Heart left ventricle (tissue), 13 donors: ENCODE measurements around the gene RAB22A.

Source experiments
- CTCF ChIP-seq, 12 donors: fragments of 200-600 bp; sonication (generic) in 4 of 12; IDR thresholded peaks; one replicate each; pipeline versions ENCODE4 v1.5.0 to v1.8.0; 2018 to 2022; ENCODE audit warnings: antibody characterized with exemption in 12 of 12, mild to moderate bottlenecking in 5 of 12
- POLR2A ChIP-seq, 2 donors: fragments of 450-650 bp; IDR thresholded peaks; one replicate each; pipeline ENCODE4 v1.6.1; 2017; ENCODE audit warnings: antibody characterized with exemption in 2 of 2, mild to moderate bottlenecking in 2 of 2, moderate library complexity in 2 of 2
- donor health status: ischemic (EF 13 %, LVEDD 7.1; RV severe dilation, severe dysfunction).
- donor health status: DM: no; HTN: yes; CAD: no.
- donor health status: DM: no; HTN: no; CAD: no.
- donor health status: ischemic (EF 25% LVEDD 6.9; RV normal size, moderate dysfunction).
- donor health status: ischemic (EF 25% LVEDD 5.7; RV mildly dilated, moderate dysfunction).
- donor health status: ischemic (EF 35%, LVEDD 5.7; RV mildly dilated, moderate dysfunction).
- donor health status: nonischemic (EF 11% LVEDD 7.7; RV severe dilation, severe dysfunction).
- donor health status: DM: yes; HTN: yes; CAD: no.
- donor health status: PGD.
- donor health status: ischemic (EF 29% LVEDD 5.4; RV normal size, mild dysfunction).
- donor health status: nonischemic (EF 23%, LVEDD 6.1; RV moderate dilation, normal function).

DNA sequence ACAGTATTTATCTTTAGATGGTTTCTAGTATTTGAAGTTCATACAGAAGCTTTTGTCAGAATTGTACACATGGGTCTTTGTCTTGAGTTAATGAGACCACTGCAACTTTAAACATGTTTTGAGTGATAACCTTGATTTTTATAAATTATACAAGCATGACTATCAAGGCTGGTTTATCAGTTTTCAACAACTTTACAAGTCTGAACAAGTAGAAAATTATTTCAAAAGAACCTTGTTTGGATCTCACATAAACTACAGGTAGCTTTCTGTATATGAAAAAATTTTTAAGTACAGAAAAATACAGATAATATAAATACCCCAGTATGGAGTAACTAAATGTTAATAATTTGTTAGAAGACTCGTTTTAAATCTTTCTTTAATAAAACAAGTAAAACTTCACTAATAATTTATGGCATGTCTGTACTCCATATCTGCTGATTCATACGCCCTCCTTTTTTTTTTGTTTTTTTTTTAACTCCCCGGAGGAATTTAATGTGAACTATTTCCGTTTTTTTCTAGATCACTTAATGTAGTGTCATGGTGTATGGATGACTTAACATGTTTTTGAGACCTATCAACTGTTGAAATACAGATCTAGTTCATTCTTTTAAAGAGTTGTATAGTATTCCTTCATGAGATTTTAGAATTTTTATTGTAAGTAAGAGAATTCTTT is 97.8 kb downstream of the RAB22A start:
- TF ChIP-seq CTCF (IDR thresholded peaks at IDR 0.05) (no peak), POLR2A (IDR thresholded peaks at IDR 0.05) (no peak)
